K562 (cell line): ENCODE measurements around the gene RELCH. TPM values are rescaled to one million over a fixed set of nuclear protein-coding genes. Genes with fewer than 3 reads are reported as not detected.

Experiments
- ATAC-seq: fragments of 200-7000 bp; cut with Tn5 transposase; 3 replicates; pipeline ENCODE4 v1.9.1; 2020; ENCODE audit warnings: moderate library complexity
- BruUV-seq: library from RNA; stranded (reverse); fragments of 400-500 nt; replicated peaks from 2 replicates; lab custom pipeline; 2021; lab: Mats Ljungman, UMichigan
- CTCF ChIA-PET: fragments of 300-600 bp; formaldehyde crosslinking; extraction: SDS; loops from one replicate; lab custom pipeline; 2021; ENCODE audit warnings: low intra/inter-chr PET ratio; lab: Yijun Ruan, JAX
- POLR2A ChIA-PET: fragments of 300-600, 350-650 bp; sonication (Branson Sonifier 250); formaldehyde crosslinking; extraction: SDS; loops from one replicate; lab custom pipeline; 2021; ENCODE audit warnings: antibody characterized with exemption, inconsistent platforms; lab: Yijun Ruan, JAX
- DNase-seq, 4 experiments: peaks; one replicate each; pipeline versions ENCODE4 v3.0.0 to v3.0.0-alpha.2; 2011 to 2018; ENCODE audit warnings: low spot score in 3 of 4, mixed read lengths in 3 of 4; ENCODE audit errors: extremely low read depth in 1 of 4
- FAIRE-seq: peaks from 2 replicates; lab custom pipeline; 2011; peaks lifted over from hg19 to GRCh38; lab: Jason Lieb, UNC
- H2AFZ ChIP-seq: 2 replicates; pipeline ENCODE4 v1.6.0; 2011; ENCODE audit warnings: low read depth, low read length, control low read depth, inconsistent platforms
- H3K27ac ChIP-seq: fragments of 200-600 bp; 3 replicates; pipeline ENCODE4 v1.8.0; 2011; ENCODE audit warnings: low read depth, mild to moderate bottlenecking, control low read depth, inconsistent platforms, low read length, moderate library complexity, mixed read lengths; ENCODE audit errors: extremely low read depth
- H3K27me3 ChIP-seq, 2 experiments: fragments of 300-600 bp in 1 of 2; 2 replicates in 1 of 2; 3 replicates in 1 of 2; pipeline versions ENCODE4 v1.6.0 to v1.8.0; 2011; ENCODE audit warnings: inconsistent platforms in 2 of 2, low read length in 2 of 2, mild to moderate bottlenecking in 1 of 2, mixed read lengths in 1 of 2, moderate library complexity in 1 of 2; ENCODE audit not compliant: control insufficient read depth in 2 of 2, insufficient read depth in 2 of 2
- H3K36me3 ChIP-seq: fragments of 300-600 bp; 3 replicates; pipeline ENCODE4 v1.8.0; 2011; ENCODE audit warnings: mild to moderate bottlenecking, low read length, inconsistent platforms; ENCODE audit not compliant: control insufficient read depth, insufficient read depth
- H3K4me1 ChIP-seq, 2 experiments: fragments of 200-600 bp in 1 of 2; replicated peaks in 1 of 2; 2 replicates in 1 of 2; 3 replicates in 1 of 2; pipeline versions ENCODE4 v1.5.1 to v1.8.0; 2011; ENCODE audit warnings: inconsistent platforms in 2 of 2, low read length in 2 of 2, mild to moderate bottlenecking in 1 of 2, mixed read lengths in 1 of 2, moderate library complexity in 1 of 2; ENCODE audit not compliant: control insufficient read depth in 2 of 2, insufficient read depth in 2 of 2
- H3K4me2 ChIP-seq: 2 replicates; pipeline ENCODE4 v1.6.1; 2011; ENCODE audit warnings: low read length, control low read depth, inconsistent platforms, mixed read lengths; ENCODE audit not compliant: insufficient read depth
- H3K4me3 ChIP-seq: fragments of 200-600 bp; sonication (generic), shearing (Covaris generic); 2 replicates; pipeline ENCODE4 v1.5.1; 2016; ENCODE audit warnings: control low read depth, inconsistent platforms
- H3K79me2 ChIP-seq: fragments of 200-600 bp; 3 replicates; pipeline ENCODE4 v1.8.0; 2011; ENCODE audit warnings: low read length, inconsistent platforms; ENCODE audit not compliant: control insufficient read depth, insufficient read depth
- H3K9ac ChIP-seq, 2 experiments: 2 replicates each; pipeline versions ENCODE4 v1.6.0 to v1.6.1; 2011; ENCODE audit warnings: low read depth in 2 of 2, low read length in 2 of 2, control low read depth in 1 of 2, inconsistent platforms in 1 of 2, mild to moderate bottlenecking in 1 of 2, mixed read lengths in 1 of 2; ENCODE audit not compliant: insufficient read depth in 1 of 2
- H3K9me1 ChIP-seq: one replicate; pipeline ENCODE4 v1.6.0; 2011; ENCODE audit warnings: inconsistent platforms, mild to moderate bottlenecking, low read length, moderate library complexity; ENCODE audit not compliant: control insufficient read depth, insufficient read depth
- H3K9me3 ChIP-seq: replicated peaks from 2 replicates; pipeline ENCODE4 v1.5.1; 2011; ENCODE audit warnings: low read depth, low read length, inconsistent platforms; ENCODE audit not compliant: control insufficient read depth, insufficient read depth
- H4K20me1 ChIP-seq: replicated peaks from 2 replicates; pipeline ENCODE4 v1.6.1; 2011; ENCODE audit warnings: low read length, inconsistent platforms, mixed read lengths; ENCODE audit not compliant: control insufficient read depth, insufficient read depth
- CTCFL ChIP-seq: IDR thresholded peaks from 2 replicates; pipeline ENCODE4 v1.6.1; 2011; ENCODE audit warnings: borderline replicate concordance, low read depth, mild to moderate bottlenecking, moderate library complexity, low read length; ENCODE audit not compliant: insufficient read depth, poor library complexity, severe bottlenecking
- GABPA ChIP-seq: fragments of 200-800 bp; sonication (Bioruptor generic); conservative IDR thresholded peaks from 2 replicates; pipeline ENCODE4 v1.6.1; 2016; ENCODE audit warnings: low read depth, missing genetic modification characterization, missing compliant biosample characterization
- GMEB1 ChIP-seq: fragments of 250-450 bp; sonication (Bioruptor Pico); IDR thresholded peaks from 2 replicates; pipeline ENCODE4 v1.4.0; 2020; ENCODE audit warnings: mild to moderate bottlenecking
- GTF2F1 ChIP-seq: IDR thresholded peaks from 2 replicates; pipeline ENCODE4 v1.6.1; 2011; ENCODE audit warnings: low read depth, low read length, improper control_type of control experiment
- POLR2A ChIP-seq: fragments of 450-650 bp; conservative IDR thresholded peaks from 2 replicates; pipeline ENCODE4 v1.6.1; 2016
- PTBP1 ChIP-seq: fragments of 200-400 bp; formaldehyde crosslinking; IDR thresholded peaks from 2 replicates; pipeline ENCODE4 v1.6.1; 2017; ENCODE audit warnings: low read depth, low read length
- RCOR1 ChIP-seq, 2 experiments: IDR thresholded peaks; 2 replicates each; pipeline ENCODE4 v1.6.1; 2012; ENCODE audit warnings: low read depth in 2 of 2, low read length in 2 of 2, borderline replicate concordance in 1 of 2, improper control_type of control experiment in 1 of 2
- SETDB1 ChIP-seq: IDR thresholded peaks from one replicate; pipeline ENCODE4 v1.6.1; 2012; ENCODE audit warnings: low read length, control low read depth, inconsistent platforms
- SPI1 ChIP-seq: IDR thresholded peaks from 2 replicates; pipeline ENCODE4 v1.6.1; 2011; ENCODE audit warnings: low read depth, low read length, control low read depth, borderline replicate concordance
- SUPT5H ChIP-seq: fragments of 450-650 bp; IDR thresholded peaks from 2 replicates; pipeline ENCODE4 v1.6.1; 2016
- TBL1XR1 ChIP-seq, 2 experiments: IDR thresholded peaks; 2 replicates each; pipeline ENCODE4 v1.6.1; 2012; ENCODE audit warnings: improper control_type of control experiment in 2 of 2, low read length in 2 of 2, mild to moderate bottlenecking in 1 of 2
- TBP ChIP-seq: optimal IDR thresholded peaks from 2 replicates; pipeline ENCODE3; 2011; ENCODE audit warnings: low read depth, low read length, improper control_type of control experiment
- ZNF143 ChIP-seq: sonication (generic); formaldehyde crosslinking; IDR thresholded peaks from 2 replicates; pipeline ENCODE4 v1.9.0; 2022; ENCODE audit warnings: mild to moderate bottlenecking, missing genetic modification reagents
- ZNF263 ChIP-seq: sonication (generic); formaldehyde crosslinking; IDR thresholded peaks from 2 replicates; pipeline ENCODE4 v1.8.0; 2022; ENCODE audit warnings: mild to moderate bottlenecking, missing genetic modification reagents, borderline replicate concordance
- ZNF584 ChIP-seq: fragments of 200-800 bp; sonication (Bioruptor generic); IDR thresholded peaks from 2 replicates; pipeline ENCODE4 v1.6.1; 2016; ENCODE audit warnings: low read depth, mild to moderate bottlenecking, missing genetic modification characterization, missing compliant biosample characterization
- ZNF609 ChIP-seq: sonication (generic); formaldehyde crosslinking; IDR thresholded peaks from 2 replicates; pipeline ENCODE4 v1.8.1; 2023; ENCODE audit warnings: missing genetic modification reagents, mild to moderate bottlenecking, borderline replicate concordance
- WGBS: fragments of 100-300 bp; shearing (Covaris generic); methylation state at CpG from one replicate; pipeline ENCODE4 v1.1.6; 2016; ENCODE audit warnings: low coverage, mixed read lengths; ENCODE audit not compliant: insufficient coverage; ENCODE audit errors: missing lambda C conversion rate; 5-methylcytosine and 5-hydroxymethylcytosine counted together
- in situ Hi-C: fragments of 300-500 bp; cut with MboI; formaldehyde crosslinking; loops from 4 replicates; pipeline ENCODE4 v1.15.0; 2018; ENCODE audit warnings: inconsistent platforms, mixed read lengths
- intact Hi-C: fragments of 100-400 bp; cut with micrococcal nuclease; formaldehyde crosslinking; loops from 2 replicates; pipeline ENCODE4 v1.14.2; 2022
- polyA plus RNA-seq, 8 experiments: library from polyadenylated mRNA; depleted of rRNA in 4 of 8; stranded (reverse) in 5 of 8; unstranded in 3 of 8; fragments of >200 nt; fragmentation: Nextera tagmentation in 2 of 8; fragmentation: Illumina TruSeq in 1 of 8; extraction: Ambion mirVana in 2 of 8; extraction: Trizol in 1 of 8; gene quantifications; 2 replicates each; pipeline versions ENCODE4 v1.2.1 to v1.2.3, GENCODE V29; 2011 to 2014; ENCODE audit warnings: inconsistent platforms in 1 of 8, missing spikeins in 1 of 8
- total RNA-seq, 7 experiments: library from RNA; depleted of rRNA in 6 of 7; stranded (reverse); fragments of >200 nt in 6 of 7; fragmentation: Illumina TruSeq in 2 of 7; extraction: Trizol in 2 of 7; gene quantifications; 2 replicates each; pipeline versions ENCODE4 v1.2.1 to v1.2.3, GENCODE V29; 2011 to 2021; ENCODE audit warnings: low replicate concordance in 1 of 7

Gene RELCH
- total and polyA plus RNA-seq, 9 of the 15 experiments (the other 6 are each of a cell fraction or from before 2014, with no cell fraction given), result 1.4 to 13.6 (median 7.6) TPM

GRCh38 chr18:62277045-62277444 is 90.0 kb downstream of the RELCH start:
- Histone ChIP-seq H3K9ac (no peak overlapping the region), H3K4me3 (no peak overlapping the region), H3K4me2 (no peak overlapping the region), H4K20me1 (no peaks in the 10 kb centered on the region), H3K36me3 (peaks cover 16% of the 10 kb centered on the region; the same call in 2 of the 3 replicates), H2AFZ (no peak overlapping the region), H3K9me3 (no peaks in the 10 kb centered on the region), H3K27ac (no peak overlapping the region), H3K9me1 (no peaks in the 10 kb centered on the region), H3K4me1 (no peaks in the 10 kb centered on the region), H3K27me3 (no peaks in the 10 kb centered on the region), H3K79me2 (no peaks in the 10 kb centered on the region)
- in situ Hi-C loops, result no loop called here
- FAIRE-seq (peak; percentile 23), DNase-seq (no peak), ATAC-seq (no peak)
- TF ChIP-seq GMEB1 (CRISPR knock-in tag), result no peak
- TF ChIP-seq GABPA (tag), result no peak
- no peak for TF ChIP-seq SPI1
- no peak for TF ChIP-seq GTF2F1
- no peak for TF ChIP-seq ZNF143 (CRISPR knock-in tag)
- TF ChIP-seq SUPT5H, result no peak
- TF ChIP-seq TBL1XR1 (IDR thresholded peaks at IDR 0.05; ENCODE audit: low read length in 2 of 2), result no peak
- no peak for TF ChIP-seq POLR2A
- no peak for TF ChIP-seq SETDB1
- TF ChIP-seq CTCFL, result no peak
- TF ChIP-seq RCOR1 (IDR thresholded peaks at IDR 0.05; ENCODE audit: borderline replicate concordance in 1 of 2, low read depth in 2 of 2, low read length in 2 of 2), result no peak
- no peak for TF ChIP-seq ZNF263
- no peak for TF ChIP-seq ZNF584
- no peak for TF ChIP-seq ZNF609 (CRISPR knock-in tag)
- no peak for TF ChIP-seq PTBP1
- TF ChIP-seq TBP, result no peak
- CTCF ChIA-PET, result no interaction called here
- POLR2A ChIA-PET, result no interaction called here
- 87% methylated on average over 1 of the region's 1 CpG for WGBS
- intact Hi-C loops, result no loop called here
- BruUV-seq, result no TSS peak
